Measurements from ENCODE around the gene DHX8. TPM values are rescaled to one million over a fixed set of nuclear protein-coding genes. Genes with fewer than 3 reads are reported as not detected.

Gene DHX8
- total and polyA plus RNA-seq, 2 experiments from 2014 or later: 33.1 to 34.4 TPM

GRCh38 chr17:43464046-43464445 lies 19.7 kb upstream of the DHX8 start:
- in situ Hi-C loops (cut with MboI): no loop called here
- Histone ChIP-seq H3K9ac (no peak overlapping the region), H3K9me3 (ENCODE audit: low read depth) (no peaks in the 10 kb centered on the region), H3K4me2 (ENCODE audit: unreplicated experiment) (no peak overlapping the region), H3K4me1 (ENCODE audit: insufficient read depth) (peaks cover 20% of the 10 kb centered on the region), H3K27ac (no peak overlapping the region), H2AFZ (no peak overlapping the region), H4K20me1 (ENCODE audit: insufficient read depth) (no peaks in the 10 kb centered on the region), H3K9me2 (ENCODE audit: insufficient read depth) (no peaks in the 10 kb centered on the region), H3K79me2 (ENCODE audit: insufficient read depth) (no peaks in the 10 kb centered on the region), H3K4me3 (no peak overlapping the region), H3F3A (ENCODE audit: insufficient read depth) (peaks cover 18% of the 10 kb centered on the region), H3K27me3 (replicated peaks; ENCODE audit: insufficient read depth) (no peaks in the 10 kb centered on the region), H3K36me3 (ENCODE audit: low read depth) (no peaks in the 10 kb centered on the region)
- 87% methylated on average over 1 of the region's 1 CpG; no CpG with 5 or more reads in 1 of the 2 experiments for WGBS, 2 experiments (ENCODE audit: low coverage in 1 of 2, low lambda C conversion rate in 2 of 2, missing lambda C conversion rate in 2 of 2)
- no peak for TF ChIP-seq EZH2 (IDR thresholded peaks at IDR 0.05; ENCODE audit: insufficient read depth, poor library complexity, severe bottlenecking)
- TF ChIP-seq EZH2phosphoT487 (IDR thresholded peaks at IDR 0.05; ENCODE audit: insufficient read depth, low read depth): no peak
- no peak for DNase-seq

GRCh38 chr17:43465049-43465448 lies 18.7 kb upstream of the DHX8 start:
- Histone ChIP-seq H3K9ac (no peak overlapping the region), H3K4me3 (no peak overlapping the region), H3K27ac (no peak overlapping the region), H4K20me1 (ENCODE audit: insufficient read depth) (no peaks in the 10 kb centered on the region), H3K9me3 (ENCODE audit: low read depth) (no peaks in the 10 kb centered on the region), H3K4me1 (ENCODE audit: insufficient read depth) (peaks cover 28% of the 10 kb centered on the region), H3K4me2 (ENCODE audit: unreplicated experiment) (no peak overlapping the region), H3F3A (ENCODE audit: insufficient read depth) (peaks cover 26% of the 10 kb centered on the region), H2AFZ (no peak overlapping the region), H3K36me3 (ENCODE audit: low read depth) (no peaks in the 10 kb centered on the region), H3K27me3 (replicated peaks; ENCODE audit: insufficient read depth) (no peaks in the 10 kb centered on the region), H3K79me2 (ENCODE audit: insufficient read depth) (no peaks in the 10 kb centered on the region), H3K9me2 (ENCODE audit: insufficient read depth) (no peaks in the 10 kb centered on the region)
- no peak for TF ChIP-seq EZH2 (IDR thresholded peaks at IDR 0.05; ENCODE audit: insufficient read depth, poor library complexity, severe bottlenecking)
- no peak for TF ChIP-seq EZH2phosphoT487 (IDR thresholded peaks at IDR 0.05; ENCODE audit: insufficient read depth, low read depth)
- in situ Hi-C loops (cut with MboI): no loop called here
- 78 to 80% methylated on average over 9 of the region's 9 CpGs for WGBS, 2 experiments (ENCODE audit: low coverage in 1 of 2, low lambda C conversion rate in 2 of 2, missing lambda C conversion rate in 2 of 2)
- DNase-seq: no peak

DNA sequence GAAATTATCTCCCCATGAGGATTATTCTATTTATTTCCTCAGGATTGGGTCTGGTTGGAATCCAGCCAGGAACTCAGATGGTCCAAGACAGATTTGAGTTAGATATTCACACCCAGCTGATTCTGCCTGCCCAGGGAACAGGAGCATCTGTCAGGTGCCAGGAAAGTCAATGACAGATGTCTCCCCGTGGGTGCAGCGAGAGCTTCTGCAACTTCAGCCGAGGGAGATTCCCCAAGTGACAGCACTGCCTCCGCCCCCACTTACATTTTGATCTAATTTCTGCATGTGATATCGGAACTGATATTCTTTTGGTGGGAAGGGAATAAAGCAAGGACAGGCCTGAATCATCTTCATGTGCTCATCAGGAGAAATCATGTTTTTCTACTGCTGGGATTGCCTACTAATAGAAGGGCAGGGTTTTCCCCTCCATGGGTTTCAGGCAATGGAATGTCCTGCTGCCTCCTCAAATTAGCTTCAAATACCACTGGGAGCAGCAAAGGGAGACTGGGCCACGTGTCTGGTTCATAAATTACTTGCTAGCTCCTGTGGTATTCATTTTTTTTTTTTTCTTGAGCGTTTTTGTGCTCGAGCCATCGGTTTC lies 15.7 kb upstream of the DHX8 start:
- Histone ChIP-seq H3K4me3 (peak overlapping the region; percentile 50), H3K4me1 (ENCODE audit: insufficient read depth) (peaks cover 29% of the 10 kb centered on the region), H3K36me3 (ENCODE audit: low read depth) (no peaks in the 10 kb centered on the region), H3K79me2 (ENCODE audit: insufficient read depth) (no peaks in the 10 kb centered on the region), H3K27ac (peak overlapping the region; percentile 99), H3K9me2 (ENCODE audit: insufficient read depth) (no peaks in the 10 kb centered on the region), H2AFZ (no peak overlapping the region), H3F3A (ENCODE audit: insufficient read depth) (peaks cover 30% of the 10 kb centered on the region), H4K20me1 (ENCODE audit: insufficient read depth) (no peaks in the 10 kb centered on the region), H3K9me3 (ENCODE audit: low read depth) (no peaks in the 10 kb centered on the region), H3K9ac (peak overlapping the region; percentile 88), H3K4me2 (ENCODE audit: unreplicated experiment) (peak overlapping the region; percentile 81), H3K27me3 (replicated peaks; ENCODE audit: insufficient read depth) (no peaks in the 10 kb centered on the region)
- 12 to 20% methylated on average over 9 of the region's 9 CpGs for WGBS, 2 experiments (ENCODE audit: low coverage in 1 of 2, low lambda C conversion rate in 2 of 2, missing lambda C conversion rate in 2 of 2)
- DNase-seq: peak; percentile 91
- TF ChIP-seq EZH2 (IDR thresholded peaks at IDR 0.05; ENCODE audit: insufficient read depth, poor library complexity, severe bottlenecking) (no peak), EZH2phosphoT487 (IDR thresholded peaks at IDR 0.05; ENCODE audit: insufficient read depth, low read depth) (no peak)
- in situ Hi-C loops (cut with MboI): no loop called here

DNA sequence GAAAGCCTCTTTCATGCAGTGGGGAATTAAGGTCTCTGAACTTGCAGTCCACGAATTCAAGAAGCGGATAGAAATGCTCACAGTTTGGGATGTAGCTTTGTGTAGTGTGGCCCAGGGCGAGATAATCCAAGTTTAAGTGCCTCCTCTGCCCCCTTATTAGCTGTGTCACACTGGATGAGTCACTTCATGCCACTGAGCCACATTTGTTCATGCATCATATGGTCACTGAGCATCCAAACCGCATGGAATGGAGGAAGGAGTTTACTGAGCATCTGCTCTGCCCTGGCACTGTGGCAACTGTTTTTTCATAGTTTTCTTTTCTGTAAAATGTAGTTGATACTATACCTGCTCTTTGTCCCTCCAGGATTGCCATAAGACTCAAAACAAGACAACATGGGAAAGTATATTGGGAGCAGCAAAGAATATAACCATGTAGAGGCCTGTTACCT lies 15.1 kb upstream of the DHX8 start:
- peaks cover 30% of the 10 kb centered on the region for H3F3A ChIP-seq (ENCODE audit: insufficient read depth)
- in situ Hi-C loops (cut with MboI): no loop called here
- H3K36me3 ChIP-seq (ENCODE audit: low read depth): no peaks in the 10 kb centered on the region
- no peaks in the 10 kb centered on the region for H3K9me3 ChIP-seq (ENCODE audit: low read depth)
- H3K27ac ChIP-seq: peak overlapping the region; percentile 99
- no peak overlapping the region for H2AFZ ChIP-seq
- no peaks in the 10 kb centered on the region for H3K9me2 ChIP-seq (ENCODE audit: insufficient read depth)
- H4K20me1 ChIP-seq (ENCODE audit: insufficient read depth): no peaks in the 10 kb centered on the region
- no peaks in the 10 kb centered on the region for H3K79me2 ChIP-seq (ENCODE audit: insufficient read depth)
- WGBS, 2 experiments (ENCODE audit: low coverage in 1 of 2, low lambda C conversion rate in 2 of 2, missing lambda C conversion rate in 2 of 2): 13 to 18% methylated on average over 4 of the region's 4 CpGs
- peak overlapping the region; percentile 50 for H3K4me3 ChIP-seq
- H3K4me2 ChIP-seq (ENCODE audit: unreplicated experiment): peak overlapping the region; percentile 81
- H3K9ac ChIP-seq: peak overlapping the region; percentile 88
- peak; percentile 94 for DNase-seq
- TF ChIP-seq EZH2phosphoT487 (IDR thresholded peaks at IDR 0.05; ENCODE audit: insufficient read depth, low read depth): 0 out of 2 replicates have a peak, but pooled peaks have one; percentile 60
- no peak for TF ChIP-seq EZH2 (IDR thresholded peaks at IDR 0.05; ENCODE audit: insufficient read depth, poor library complexity, severe bottlenecking)
- no peaks in the 10 kb centered on the region for H3K27me3 ChIP-seq (replicated peaks; ENCODE audit: insufficient read depth)
- H3K4me1 ChIP-seq (ENCODE audit: insufficient read depth): peaks cover 29% of the 10 kb centered on the region
